Measurements from ENCODE around the gene CCDC68.

Gene CCDC68

DNA sequence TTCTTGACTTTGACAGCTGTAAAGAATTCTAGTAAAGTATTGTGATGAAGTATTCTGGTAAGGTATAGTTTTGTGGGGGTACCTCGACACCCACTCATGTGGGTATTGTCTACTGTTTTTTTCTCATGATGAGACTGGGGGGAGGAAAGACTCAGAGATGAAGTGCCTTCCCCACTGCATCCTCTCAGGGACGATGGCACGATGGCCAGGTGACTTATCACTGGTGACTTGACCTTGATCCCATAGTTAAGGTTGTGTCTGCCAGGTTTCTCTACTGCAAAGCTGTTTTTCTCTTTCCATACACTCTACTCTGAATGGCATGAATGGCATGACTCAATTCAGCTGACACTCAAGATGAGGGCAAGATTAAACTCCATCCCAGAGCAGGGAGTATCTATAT, 936 bp upstream of the CCDC68 start:
- no peak for DNase-seq

DNA sequence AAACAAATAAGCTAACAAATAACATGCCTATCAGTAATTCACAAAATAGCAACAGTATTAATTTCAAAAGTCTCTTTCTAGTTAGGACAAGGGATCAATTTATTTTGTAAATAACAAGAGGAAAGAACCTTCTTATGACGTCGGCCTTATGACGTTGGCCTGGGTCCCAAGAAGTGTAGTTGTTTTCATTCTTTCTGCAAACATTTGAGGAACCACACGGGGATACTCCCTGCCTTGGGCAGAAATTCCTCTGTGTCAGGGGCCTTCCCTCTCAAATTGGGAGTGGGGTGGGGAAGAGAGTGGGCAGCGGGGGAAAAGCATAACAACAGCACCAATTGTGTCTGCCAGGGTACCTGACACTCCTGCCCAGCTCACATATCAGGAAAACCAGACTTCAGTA, 1.3 kb downstream of the CCDC68 start:
- no peak for DNase-seq

GRCh38 chr18:54957296-54957832, 1.9 kb downstream of the CCDC68 start:
- no peak for DNase-seq

- DNase-seq: no peak
These were observed 2.8 kb downstream of the CCDC68 start for GRCh38 chr18:54956506-54956905.

GRCh38 chr18:54952026-54952425, 7.2 kb downstream of the CCDC68 start:
- DNase-seq: no peak

DNA sequence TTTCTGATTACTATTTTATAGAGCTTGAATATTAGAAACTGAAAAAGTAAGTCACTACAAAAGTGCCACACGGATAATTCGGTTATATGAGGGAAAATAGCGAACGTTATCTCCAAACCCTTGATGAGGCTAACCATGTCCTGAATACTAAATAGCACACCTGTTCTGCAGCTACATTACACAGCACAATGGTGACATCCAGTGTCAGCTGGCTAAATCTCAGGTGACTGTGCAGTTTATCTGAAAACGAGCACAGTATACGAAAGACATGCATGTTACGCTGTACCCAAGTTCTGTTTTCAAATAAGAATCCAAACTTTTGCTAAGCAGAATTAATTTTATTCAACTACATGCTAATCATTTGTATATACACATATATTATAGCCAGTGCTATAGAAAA, 9.0 kb downstream of the CCDC68 start:
- no peak for DNase-seq

- DNase-seq: no peak
These were observed 9.7 kb downstream of the CCDC68 start for GRCh38 chr18:54949588-54949987.

GRCh38 chr18:54948350-54948837, 10.9 kb downstream of the CCDC68 start:
- no peak for DNase-seq

DNA sequence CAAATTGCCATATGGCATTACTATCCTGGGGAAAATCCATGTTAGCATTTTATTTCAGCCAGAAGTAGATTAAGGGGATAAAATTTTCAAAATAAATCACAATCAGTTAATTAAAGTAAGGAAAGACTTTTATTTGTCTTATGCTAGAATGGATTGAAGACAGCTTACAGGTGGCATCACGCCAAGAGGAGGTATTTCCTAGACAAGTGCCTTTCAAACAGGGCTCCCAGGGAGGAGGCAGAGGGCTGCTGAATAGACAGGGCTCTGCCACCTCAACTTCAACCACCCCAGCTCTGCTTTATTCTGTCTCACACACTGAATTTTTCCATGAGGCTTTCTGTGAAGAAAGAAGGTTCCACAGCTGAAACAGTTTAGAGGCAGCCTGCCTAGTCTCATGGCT, 12.2 kb downstream of the CCDC68 start:
- DNase-seq: no peak

- DNase-seq: no peak
These were observed 13.1 kb downstream of the CCDC68 start for GRCh38 chr18:54946149-54946581.

- DNase-seq: no peak
These were observed 13.6 kb downstream of the CCDC68 start for GRCh38 chr18:54945576-54946125.

DNA sequence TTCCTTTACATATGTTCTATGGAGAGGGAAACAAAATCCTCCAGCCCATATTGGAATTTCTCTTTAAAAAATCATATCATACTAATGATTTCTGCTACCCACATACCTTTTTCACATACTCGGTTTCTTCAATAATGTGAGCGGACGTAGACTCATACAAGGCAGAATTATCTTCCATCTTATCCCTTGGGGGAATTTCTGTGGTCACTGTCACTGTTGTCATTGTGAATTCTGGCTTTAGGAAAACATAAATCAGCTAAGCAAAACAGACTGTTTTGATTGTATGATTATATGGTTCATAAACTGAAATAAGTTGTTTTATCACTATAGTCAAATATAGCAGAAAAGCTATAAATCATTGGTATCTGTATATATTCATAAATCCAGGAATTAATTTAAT, 16.7 kb downstream of the CCDC68 start:
- DNase-seq: no peak

DNA sequence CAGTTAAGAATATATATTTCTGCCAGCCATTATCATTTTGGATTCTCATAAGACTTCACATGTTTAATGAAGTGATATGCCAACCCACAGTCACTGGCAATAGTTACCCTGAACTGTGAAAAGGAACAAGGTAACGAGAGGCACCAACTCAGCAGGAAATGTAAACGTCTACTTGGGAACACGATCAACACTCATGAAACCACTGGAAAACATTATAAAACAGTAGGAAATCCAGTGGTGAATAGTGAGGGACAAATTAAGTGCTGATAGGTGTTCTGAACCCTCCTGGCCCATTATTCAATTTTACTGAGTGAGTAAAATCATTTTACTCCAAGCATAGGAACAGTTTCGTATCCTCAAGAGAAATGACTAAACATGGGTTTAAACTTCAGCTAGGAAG, 17.1 kb downstream of the CCDC68 start:
- no peak for DNase-seq

DNA sequence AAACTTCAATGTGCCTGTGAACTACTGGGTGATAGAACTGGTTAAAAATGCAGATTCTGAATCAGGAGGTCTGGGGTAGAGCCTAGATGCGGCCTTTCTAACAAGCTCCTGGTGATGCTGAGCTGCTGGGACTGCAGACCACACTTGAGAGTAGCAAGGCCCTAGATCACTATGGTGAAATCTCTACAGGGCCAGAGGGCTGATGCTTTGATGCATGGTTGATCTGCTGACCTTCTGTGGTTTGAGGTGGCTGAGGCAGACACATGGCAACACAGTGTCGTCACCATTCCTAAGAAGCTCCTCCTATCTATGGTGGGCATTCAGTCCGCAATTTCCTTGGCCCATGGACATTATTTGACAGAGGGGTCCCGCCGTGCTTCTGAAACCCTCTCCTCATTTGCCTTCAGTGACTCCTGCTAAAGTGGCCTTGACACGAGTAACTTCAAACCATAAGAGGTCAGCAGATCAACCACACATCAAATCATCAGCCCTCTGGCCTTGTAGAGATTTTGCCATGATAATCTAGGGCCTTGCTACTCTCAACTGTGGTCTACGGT, 19.8 kb downstream of the CCDC68 start:
- no peak for DNase-seq

DNA sequence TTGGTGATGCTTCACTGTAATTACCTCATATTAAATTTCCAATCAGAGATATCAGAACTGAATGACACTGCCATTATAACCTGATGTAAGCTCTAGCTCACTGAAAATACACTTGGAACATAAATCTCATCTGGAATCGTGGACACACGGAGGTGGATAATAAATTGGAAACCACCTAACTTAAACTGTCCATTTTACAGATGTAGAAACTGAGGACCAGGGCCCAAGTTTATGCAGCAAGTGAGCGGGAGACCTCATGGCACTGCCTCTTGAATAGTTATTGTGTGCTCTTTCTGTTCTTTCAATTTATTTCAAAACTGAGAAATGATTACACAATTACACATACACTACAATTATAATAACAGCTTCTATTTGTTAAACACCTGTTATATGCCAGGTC, 20.8 kb downstream of the CCDC68 start:
- DNase-seq: no peak

- no peak for DNase-seq
These were observed 26.8 kb downstream of the CCDC68 start for GRCh38 chr18:54932472-54932871.

DNA sequence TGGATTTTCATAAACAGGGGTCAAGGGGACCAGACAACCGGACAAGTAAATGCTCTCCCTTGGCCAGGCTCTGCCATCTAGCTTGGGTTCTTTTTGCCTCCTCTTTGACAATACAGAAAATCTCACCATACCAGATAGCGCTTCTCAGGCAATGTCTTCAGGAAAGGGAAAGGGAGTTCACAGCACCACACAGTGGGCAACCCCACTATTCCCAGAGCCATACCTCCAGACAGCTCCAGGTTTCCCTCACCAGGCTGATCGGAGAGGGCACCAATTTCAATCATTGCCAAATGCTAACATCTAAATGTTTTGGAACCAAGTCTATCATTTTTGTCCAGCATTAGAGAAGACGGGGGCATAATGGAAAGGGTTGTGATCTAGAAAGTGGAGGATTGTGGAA, 28.1 kb downstream of the CCDC68 start:
- DNase-seq: no peak

GRCh38 chr18:54928236-54928635, 31.0 kb downstream of the CCDC68 start:
- no peak for DNase-seq

- DNase-seq: no peak
These were observed 32.5 kb downstream of the CCDC68 start for GRCh38 chr18:54926593-54927325.

- DNase-seq: no peak
These were observed 34.3 kb downstream of the CCDC68 start for GRCh38 chr18:54924948-54925347.

DNA sequence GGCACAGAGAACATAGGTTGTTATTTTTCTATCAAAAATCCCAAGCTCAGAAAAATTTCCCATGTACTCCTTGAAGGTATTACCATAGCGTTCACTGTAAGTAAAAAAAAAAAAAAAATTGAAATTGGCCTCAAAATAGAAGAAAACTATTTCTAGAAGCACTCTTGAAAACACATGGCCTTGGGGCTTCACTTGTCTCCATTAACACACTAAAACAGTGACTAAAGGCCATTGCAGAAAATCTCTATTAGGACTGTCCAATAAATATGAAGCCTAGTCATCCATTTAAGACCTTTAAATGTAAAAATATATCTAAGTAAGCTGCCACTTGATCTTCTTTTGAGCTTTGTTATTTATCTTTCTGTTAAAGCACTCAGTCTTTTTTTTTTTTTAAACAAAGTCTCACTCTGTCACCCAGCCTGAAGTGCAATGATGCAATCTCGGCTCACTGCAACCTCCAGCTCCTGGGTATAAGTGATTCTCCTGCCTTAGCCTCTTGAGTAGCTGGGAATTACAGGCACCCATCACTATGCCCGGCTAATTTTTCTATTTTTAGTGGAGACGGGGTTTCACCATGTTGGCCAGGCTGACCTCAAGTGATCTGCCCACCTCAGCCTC, 35.8 kb downstream of the CCDC68 start:
- DNase-seq: no peak

- no peak for DNase-seq
These were observed 39.8 kb downstream of the CCDC68 start for GRCh38 chr18:54919412-54919811.

GRCh38 chr18:54918060-54918459, 41.2 kb downstream of the CCDC68 start:
- DNase-seq: no peak

DNA sequence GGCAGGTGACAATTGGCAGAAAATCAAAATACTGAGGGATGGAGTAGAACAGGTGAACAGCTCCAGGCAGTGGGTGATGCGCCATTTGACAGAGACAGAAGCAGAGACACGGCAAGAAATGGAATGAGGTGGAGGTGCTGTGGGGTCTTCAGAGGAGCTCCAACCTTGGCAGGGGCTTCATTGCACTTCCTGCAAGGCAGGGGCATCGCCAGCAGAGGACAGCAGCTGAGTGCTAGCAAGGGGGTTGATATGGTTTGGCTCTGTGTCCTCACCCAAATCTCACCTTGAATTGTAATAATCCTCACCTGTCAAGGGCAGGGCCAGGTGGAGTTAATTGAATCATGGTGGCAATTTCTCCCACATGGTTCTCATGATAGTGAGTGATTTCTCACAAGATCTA, 42.8 kb downstream of the CCDC68 start:
- no peak for DNase-seq
